H1 (cell line): Measurements from ENCODE around the gene NPY2R. TPM values are rescaled to one million over a fixed set of nuclear protein-coding genes. Genes with fewer than 3 reads are reported as not detected.

Source experiments
- CTBP2 ChIP-seq: IDR thresholded peaks from 2 replicates; pipeline ENCODE4 v1.7.0; 2011; ENCODE audit warnings: borderline replicate concordance, mild to moderate bottlenecking, moderate library complexity, mixed read lengths, low read length; ENCODE audit not compliant: insufficient read depth, insufficient read length
- JUN ChIP-seq: IDR thresholded peaks from 2 replicates; pipeline ENCODE4 v1.6.1; 2011; ENCODE audit warnings: low read depth, mild to moderate bottlenecking, improper control_type of control experiment, low read length
- RBBP5 ChIP-seq: IDR thresholded peaks from 2 replicates; pipeline ENCODE4 v1.7.1; 2012; ENCODE audit warnings: low read depth, mild to moderate bottlenecking, inconsistent platforms, low read length, moderate library complexity, borderline replicate concordance
- RXRA ChIP-seq: IDR thresholded peaks from 2 replicates; pipeline ENCODE4 v1.6.1; 2011; ENCODE audit warnings: low read depth, mild to moderate bottlenecking, low read length, moderate library complexity; ENCODE audit not compliant: insufficient read depth
- SP2 ChIP-seq: IDR thresholded peaks from 2 replicates; pipeline ENCODE4 v1.6.1; 2012; ENCODE audit warnings: mild to moderate bottlenecking, low read length, inconsistent platforms
- polyA plus RNA-seq, 7 experiments: library from polyadenylated mRNA; depleted of rRNA in 3 of 7; stranded (reverse) in 5 of 7; unstranded in 2 of 7; fragments of >200 nt in 5 of 7; fragments of 200-250 nt in 2 of 7; gene quantifications; 1 replicate in 5 of 7; 2 replicates in 1 of 7; 4 replicates in 1 of 7; pipeline versions ENCODE4 v1.2.1 to v1.2.3, GENCODE V29; 2011 to 2013; ENCODE audit warnings: missing spikeins in 2 of 7, mixed read lengths in 2 of 7
- total RNA-seq: library from RNA; stranded (reverse); fragmentation: NEBNext Ultra II Directional; extraction: Animal tissue kit (Norgen Biotek cat#: 25700); gene quantifications from 2 replicates; pipeline ENCODE4 v1.2.1, GENCODE V29; 2021
- TF ChIP-seq, protein P1 (sequence below): fragments of 300-600 bp; sonication (generic); IDR thresholded peaks from 2 replicates; pipeline ENCODE4 v1.7.1; 2012; ENCODE audit warnings: low read length, moderate library complexity, mild to moderate bottlenecking, inconsistent platforms; ENCODE audit not compliant: insufficient replicate concordance
- TF ChIP-seq, protein P2 (sequence below): IDR thresholded peaks from 2 replicates; pipeline ENCODE4 v1.6.1; 2012; ENCODE audit warnings: inconsistent platforms

Gene NPY2R
- total and polyA plus RNA-seq, 2 of the 8 experiments (the other 6 are each of a cell fraction or from before 2014, with no cell fraction given): 0.09 to 0.41 TPM

DNA sequence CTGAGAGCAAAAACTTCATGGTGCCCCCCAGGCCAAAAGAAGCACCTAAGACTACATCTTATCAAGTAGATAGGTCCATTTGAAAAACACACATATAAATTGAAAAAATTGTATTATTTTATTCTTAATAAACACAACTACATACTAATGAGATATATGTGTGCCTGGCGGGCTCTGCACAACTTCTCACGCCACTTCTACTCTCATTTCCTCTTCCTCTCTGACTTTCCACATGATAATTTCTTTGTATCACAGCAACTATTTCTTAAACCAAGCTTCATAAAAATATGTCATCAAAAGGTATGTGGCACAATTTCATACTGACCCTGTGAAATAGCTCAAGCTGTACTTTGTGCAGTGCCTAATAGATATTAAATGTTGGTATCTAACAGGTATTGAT, 10.7 kb upstream of the NPY2R start (continued):
- TF ChIP-seq CTBP2 (no peak), JUN (no peak), RBBP5 (no peak), SP2 (no peak), RXRA (no peak)
- TF ChIP-seq, protein P1, sequence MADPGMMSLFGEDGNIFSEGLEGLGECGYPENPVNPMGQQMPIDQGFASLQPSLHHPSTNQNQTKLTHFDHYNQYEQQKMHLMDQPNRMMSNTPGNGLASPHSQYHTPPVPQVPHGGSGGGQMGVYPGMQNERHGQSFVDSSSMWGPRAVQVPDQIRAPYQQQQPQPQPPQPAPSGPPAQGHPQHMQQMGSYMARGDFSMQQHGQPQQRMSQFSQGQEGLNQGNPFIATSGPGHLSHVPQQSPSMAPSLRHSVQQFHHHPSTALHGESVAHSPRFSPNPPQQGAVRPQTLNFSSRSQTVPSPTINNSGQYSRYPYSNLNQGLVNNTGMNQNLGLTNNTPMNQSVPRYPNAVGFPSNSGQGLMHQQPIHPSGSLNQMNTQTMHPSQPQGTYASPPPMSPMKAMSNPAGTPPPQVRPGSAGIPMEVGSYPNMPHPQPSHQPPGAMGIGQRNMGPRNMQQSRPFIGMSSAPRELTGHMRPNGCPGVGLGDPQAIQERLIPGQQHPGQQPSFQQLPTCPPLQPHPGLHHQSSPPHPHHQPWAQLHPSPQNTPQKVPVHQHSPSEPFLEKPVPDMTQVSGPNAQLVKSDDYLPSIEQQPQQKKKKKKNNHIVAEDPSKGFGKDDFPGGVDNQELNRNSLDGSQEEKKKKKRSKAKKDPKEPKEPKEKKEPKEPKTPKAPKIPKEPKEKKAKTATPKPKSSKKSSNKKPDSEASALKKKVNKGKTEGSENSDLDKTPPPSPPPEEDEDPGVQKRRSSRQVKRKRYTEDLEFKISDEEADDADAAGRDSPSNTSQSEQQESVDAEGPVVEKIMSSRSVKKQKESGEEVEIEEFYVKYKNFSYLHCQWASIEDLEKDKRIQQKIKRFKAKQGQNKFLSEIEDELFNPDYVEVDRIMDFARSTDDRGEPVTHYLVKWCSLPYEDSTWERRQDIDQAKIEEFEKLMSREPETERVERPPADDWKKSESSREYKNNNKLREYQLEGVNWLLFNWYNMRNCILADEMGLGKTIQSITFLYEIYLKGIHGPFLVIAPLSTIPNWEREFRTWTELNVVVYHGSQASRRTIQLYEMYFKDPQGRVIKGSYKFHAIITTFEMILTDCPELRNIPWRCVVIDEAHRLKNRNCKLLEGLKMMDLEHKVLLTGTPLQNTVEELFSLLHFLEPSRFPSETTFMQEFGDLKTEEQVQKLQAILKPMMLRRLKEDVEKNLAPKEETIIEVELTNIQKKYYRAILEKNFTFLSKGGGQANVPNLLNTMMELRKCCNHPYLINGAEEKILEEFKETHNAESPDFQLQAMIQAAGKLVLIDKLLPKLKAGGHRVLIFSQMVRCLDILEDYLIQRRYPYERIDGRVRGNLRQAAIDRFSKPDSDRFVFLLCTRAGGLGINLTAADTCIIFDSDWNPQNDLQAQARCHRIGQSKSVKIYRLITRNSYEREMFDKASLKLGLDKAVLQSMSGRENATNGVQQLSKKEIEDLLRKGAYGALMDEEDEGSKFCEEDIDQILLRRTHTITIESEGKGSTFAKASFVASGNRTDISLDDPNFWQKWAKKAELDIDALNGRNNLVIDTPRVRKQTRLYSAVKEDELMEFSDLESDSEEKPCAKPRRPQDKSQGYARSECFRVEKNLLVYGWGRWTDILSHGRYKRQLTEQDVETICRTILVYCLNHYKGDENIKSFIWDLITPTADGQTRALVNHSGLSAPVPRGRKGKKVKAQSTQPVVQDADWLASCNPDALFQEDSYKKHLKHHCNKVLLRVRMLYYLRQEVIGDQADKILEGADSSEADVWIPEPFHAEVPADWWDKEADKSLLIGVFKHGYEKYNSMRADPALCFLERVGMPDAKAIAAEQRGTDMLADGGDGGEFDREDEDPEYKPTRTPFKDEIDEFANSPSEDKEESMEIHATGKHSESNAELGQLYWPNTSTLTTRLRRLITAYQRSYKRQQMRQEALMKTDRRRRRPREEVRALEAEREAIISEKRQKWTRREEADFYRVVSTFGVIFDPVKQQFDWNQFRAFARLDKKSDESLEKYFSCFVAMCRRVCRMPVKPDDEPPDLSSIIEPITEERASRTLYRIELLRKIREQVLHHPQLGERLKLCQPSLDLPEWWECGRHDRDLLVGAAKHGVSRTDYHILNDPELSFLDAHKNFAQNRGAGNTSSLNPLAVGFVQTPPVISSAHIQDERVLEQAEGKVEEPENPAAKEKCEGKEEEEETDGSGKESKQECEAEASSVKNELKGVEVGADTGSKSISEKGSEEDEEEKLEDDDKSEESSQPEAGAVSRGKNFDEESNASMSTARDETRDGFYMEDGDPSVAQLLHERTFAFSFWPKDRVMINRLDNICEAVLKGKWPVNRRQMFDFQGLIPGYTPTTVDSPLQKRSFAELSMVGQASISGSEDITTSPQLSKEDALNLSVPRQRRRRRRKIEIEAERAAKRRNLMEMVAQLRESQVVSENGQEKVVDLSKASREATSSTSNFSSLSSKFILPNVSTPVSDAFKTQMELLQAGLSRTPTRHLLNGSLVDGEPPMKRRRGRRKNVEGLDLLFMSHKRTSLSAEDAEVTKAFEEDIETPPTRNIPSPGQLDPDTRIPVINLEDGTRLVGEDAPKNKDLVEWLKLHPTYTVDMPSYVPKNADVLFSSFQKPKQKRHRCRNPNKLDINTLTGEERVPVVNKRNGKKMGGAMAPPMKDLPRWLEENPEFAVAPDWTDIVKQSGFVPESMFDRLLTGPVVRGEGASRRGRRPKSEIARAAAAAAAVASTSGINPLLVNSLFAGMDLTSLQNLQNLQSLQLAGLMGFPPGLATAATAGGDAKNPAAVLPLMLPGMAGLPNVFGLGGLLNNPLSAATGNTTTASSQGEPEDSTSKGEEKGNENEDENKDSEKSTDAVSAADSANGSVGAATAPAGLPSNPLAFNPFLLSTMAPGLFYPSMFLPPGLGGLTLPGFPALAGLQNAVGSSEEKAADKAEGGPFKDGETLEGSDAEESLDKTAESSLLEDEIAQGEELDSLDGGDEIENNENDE: no peak
- TF ChIP-seq, protein P2, sequence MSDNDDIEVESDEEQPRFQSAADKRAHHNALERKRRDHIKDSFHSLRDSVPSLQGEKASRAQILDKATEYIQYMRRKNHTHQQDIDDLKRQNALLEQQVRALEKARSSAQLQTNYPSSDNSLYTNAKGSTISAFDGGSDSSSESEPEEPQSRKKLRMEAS: no peak
